Astrocyte of the spinal cord (primary cell): ENCODE measurements around the gene ADARB1.

Experiments used
- DNase-seq: peaks from one replicate; pipeline ENCODE4 v3.0.0; 2011; ENCODE audit warnings: low read depth, low spot score
- H3K4me3 ChIP-seq: 2 replicates; pipeline ENCODE4 v1.5.1; 2011; ENCODE audit warnings: low read depth, mild to moderate bottlenecking, low read length, moderate library complexity
- CTCF ChIP-seq: IDR thresholded peaks from 2 replicates; pipeline ENCODE4 v1.5.1; 2012; ENCODE audit warnings: low read depth, mild to moderate bottlenecking, low read length, inconsistent platforms
- in situ Hi-C: cut with HindIII; loops from 2 replicates; pipeline ENCODE4 v1.10.0; 2017; ENCODE audit warnings: low sequenced_read_pairs

The ADARB1 gene

DNA sequence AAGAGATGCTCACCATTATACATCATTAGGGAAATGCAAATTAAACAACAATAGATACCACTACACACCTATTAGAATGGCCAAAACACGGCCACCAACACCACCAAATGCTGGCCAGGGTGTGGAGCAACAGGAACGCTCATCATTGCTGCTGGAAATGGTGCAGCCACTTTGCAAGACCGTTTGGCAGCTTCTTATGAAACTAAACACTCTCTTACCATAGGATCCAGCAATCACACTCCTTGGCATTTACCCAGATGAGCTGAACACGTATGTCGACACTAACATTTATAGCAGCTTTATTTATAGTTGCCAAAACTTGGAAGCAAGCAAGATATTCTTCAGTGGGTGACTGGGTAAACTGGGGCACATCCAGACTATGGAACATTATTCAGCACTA lies 28.9 kb upstream of the ADARB1 start:
- in situ Hi-C loops = no loop called here
- no peak for DNase-seq
- H3K4me3 ChIP-seq = no peak overlapping the region
- no peak for TF ChIP-seq CTCF

DNA sequence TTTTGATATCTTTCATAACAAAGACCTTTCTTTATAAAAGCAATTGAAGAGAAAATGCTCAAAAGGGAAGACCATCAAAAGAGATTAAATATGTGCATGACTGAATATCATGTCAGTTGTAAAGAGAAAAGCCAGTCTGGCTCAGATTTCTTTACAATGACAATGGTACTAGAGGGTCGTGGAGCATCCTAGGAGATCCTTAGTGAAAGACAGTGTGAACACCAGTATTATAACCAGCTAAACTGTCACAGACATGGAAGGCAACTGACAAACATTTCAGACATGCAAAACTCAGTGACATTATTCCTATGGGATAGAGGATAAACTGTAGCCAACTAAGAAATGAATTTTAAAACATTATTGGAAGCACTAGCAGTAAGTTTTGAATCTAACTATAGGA lies 27.1 kb upstream of the ADARB1 start:
- no peak overlapping the region for H3K4me3 ChIP-seq
- DNase-seq = no peak
- in situ Hi-C loops = no loop called here
- TF ChIP-seq CTCF = no peak

GRCh38 chr21:45048026-45048698 lies 26.2 kb upstream of the ADARB1 start:
- no peak for TF ChIP-seq CTCF
- no peak for DNase-seq
- no peak overlapping the region for H3K4me3 ChIP-seq
- in situ Hi-C loops = no loop called here

DNA sequence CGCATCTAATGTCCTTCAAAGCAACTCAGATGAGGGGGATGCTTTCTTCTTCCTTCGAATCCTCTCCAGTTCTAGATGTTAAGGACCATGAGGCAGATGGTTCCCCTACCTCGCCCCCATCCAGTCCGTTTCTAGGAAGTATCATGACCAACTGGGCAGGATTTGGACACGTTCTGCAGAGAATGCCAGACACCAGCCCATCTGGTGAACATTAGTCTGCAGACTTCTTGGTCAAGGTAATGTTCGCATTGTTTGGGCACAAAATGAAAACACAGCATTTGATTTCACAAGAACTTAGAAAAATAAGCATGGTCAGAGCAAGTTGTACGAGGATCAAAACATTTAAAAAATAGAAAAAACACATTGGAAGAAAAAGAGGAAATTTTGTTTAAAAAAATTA lies 25.4 kb upstream of the ADARB1 start:
- in situ Hi-C loops = no loop called here
- TF ChIP-seq CTCF = no peak

DNA sequence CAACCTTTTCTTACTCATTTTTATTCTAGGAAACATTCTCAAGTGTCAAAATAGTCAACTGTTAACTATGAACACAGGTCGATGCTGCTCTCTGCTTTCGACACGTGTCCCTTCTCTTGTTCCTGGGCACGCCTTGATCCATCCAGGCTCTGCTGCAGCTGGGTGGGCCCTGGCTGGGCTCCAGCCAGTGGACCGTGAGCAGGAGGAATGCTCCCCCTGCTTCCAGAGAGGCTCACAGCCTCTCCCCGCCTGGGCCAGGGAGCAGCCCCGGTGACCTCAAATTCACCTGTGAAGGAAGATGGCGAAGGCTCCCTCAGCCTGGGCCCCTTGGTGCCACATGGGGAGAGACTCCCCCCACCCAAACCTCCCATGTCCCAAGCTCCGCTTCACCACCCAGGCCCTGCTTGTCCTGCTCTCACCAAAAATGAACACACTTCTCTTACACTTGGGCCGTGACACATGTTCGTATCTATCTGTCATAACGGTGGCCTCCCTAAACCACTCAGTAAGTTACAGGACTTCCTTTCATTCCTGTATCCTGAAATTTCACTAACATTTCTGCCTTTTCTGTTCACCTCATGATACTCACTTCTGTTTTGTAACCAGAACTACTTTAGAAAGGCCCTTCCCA lies 24.6 kb upstream of the ADARB1 start:
- no peak for TF ChIP-seq CTCF
- no peak for DNase-seq
- H3K4me3 ChIP-seq = no peak overlapping the region
- in situ Hi-C loops = no loop called here

More for the DNA sequence above, 25.4 kb upstream of the ADARB1 start:
- no peak overlapping the region for H3K4me3 ChIP-seq
- DNase-seq = no peak

GRCh38 chr21:45050345-45050796 lies 24.0 kb upstream of the ADARB1 start:
- no peak for TF ChIP-seq CTCF
- no peak for DNase-seq
- in situ Hi-C loops = no loop called here
- H3K4me3 ChIP-seq = no peak overlapping the region
